Left renal pelvis (tissue), 4 donors: Measurements from ENCODE around the gene CENPE. TPM values are rescaled to one million over a fixed set of nuclear protein-coding genes. Genes with fewer than 3 reads are reported as not detected.

ENCODE experiments used
- DNase-seq, 4 donors: peaks; one replicate each; pipeline ENCODE4 v3.0.0-alpha.2; 2013; ENCODE audit warnings: low read depth in 4 of 4, low spot score in 3 of 4
- polyA plus RNA-seq, 4 donors: library from polyadenylated mRNA; unstranded; fragments of 120-200 nt; gene quantifications; one replicate each; pipeline ENCODE4 v1.2.1, GENCODE V29; 2013; ENCODE audit not compliant: insufficient read length in 4 of 4

The CENPE gene
- polyA plus RNA-seq, 4 donors, result 10.9 to 15.7 (median 12.1) TPM

DNA sequence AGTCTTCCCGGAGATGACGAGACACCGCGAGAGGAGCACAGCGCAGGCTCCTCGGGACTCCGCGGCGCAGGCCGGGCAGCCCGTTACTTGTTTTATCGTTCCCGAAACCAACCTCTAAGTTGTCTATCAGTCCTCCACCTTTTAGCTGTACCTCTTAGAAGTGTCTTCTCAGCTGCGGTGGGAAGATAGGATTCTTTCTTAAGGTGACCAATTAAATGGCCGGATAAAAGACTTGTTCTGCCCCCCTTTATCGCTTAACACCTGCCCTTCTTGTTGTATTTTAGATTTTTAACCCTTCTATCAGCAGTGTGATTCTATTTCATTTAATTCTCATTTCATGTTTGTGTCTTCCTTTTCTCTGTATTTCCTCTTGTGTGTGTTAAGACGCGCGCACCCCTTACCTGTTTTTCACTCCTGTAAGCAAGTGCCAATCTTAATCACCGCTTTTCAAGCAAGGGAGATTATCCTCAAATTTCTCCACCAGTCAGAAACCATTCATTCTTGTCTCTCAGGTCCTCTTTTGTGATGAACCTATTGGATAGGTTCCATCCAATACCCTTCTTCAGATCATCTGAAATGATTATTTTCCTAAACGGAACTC lies 121.3 kb downstream of the CENPE start, which contains the start of gene SLC9B2:
Gene SLC9B2 (minus strand): TSS at position 15 of the 601 bp plus-strand sequence. CDS start 9,211 bp downstream, outside the sequence.
- DNase-seq, result no peak

DNA sequence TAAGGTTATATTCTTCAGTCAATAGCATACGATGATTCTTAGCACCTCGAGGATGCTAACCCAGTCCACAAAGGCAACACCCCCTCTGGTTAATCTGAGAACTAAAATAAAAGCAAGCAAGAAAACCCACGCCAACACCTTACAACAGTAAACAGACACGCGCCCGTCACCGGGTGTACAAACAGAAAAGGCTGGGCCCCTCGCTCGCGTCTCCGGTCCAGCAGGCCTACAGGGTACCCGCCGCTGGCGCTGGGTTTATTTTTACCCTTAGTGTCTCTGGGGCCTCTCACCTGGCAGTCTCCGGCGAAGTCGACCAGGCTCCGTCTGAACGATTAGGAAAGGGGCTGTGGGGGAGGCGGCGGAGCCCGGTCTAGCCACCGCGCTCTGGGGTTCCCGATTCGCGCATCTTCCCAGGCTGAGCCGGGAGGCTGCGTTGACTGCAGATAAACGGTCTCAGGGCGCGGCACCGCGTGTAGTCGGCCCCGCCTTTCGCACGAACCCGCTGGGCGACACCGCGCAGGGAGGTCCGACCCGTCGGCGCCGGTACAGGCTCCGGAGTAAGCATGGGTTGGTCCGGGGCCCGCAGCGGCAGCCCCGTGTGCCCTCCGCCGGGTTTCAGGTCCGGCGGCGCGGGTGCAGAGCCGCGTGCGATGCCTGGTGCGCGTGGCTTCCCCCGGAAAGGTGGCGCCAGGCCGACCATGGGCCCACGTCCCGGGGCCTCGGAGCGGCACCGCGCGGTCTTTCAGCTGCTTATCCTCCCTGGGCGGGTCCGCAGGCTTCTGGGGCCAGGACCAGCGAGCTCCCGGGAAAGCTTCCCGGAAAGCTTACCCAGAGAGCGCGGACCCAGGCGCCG lies 122.0 kb downstream of the CENPE start:
- DNase-seq, result peak in 2 of 4 donors; percentile 42 to 51

DNA sequence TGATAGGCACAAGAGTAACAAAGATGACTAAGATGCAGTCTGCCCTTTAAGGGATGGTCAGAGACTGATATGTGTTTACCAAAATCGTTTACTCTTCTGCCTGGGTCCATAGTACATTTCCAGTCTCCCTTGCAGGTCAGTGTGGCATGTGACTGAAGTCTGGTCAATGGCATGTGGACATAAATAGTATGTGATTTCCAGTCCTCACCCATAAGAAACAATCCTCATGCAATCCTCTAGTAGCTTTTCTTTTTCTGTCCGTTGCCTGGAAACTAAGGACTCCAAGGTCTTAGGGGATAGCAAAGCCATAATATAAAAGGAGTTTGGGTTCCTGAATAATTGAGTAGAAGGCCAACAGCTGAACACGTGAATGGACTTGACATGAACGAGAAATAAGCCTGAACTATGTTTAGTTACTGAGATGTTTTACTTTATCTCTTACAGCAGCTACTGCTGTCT lies 122.7 kb downstream of the CENPE start:
- DNase-seq, result peak in 1 of 4 donors; percentile 10

DNA sequence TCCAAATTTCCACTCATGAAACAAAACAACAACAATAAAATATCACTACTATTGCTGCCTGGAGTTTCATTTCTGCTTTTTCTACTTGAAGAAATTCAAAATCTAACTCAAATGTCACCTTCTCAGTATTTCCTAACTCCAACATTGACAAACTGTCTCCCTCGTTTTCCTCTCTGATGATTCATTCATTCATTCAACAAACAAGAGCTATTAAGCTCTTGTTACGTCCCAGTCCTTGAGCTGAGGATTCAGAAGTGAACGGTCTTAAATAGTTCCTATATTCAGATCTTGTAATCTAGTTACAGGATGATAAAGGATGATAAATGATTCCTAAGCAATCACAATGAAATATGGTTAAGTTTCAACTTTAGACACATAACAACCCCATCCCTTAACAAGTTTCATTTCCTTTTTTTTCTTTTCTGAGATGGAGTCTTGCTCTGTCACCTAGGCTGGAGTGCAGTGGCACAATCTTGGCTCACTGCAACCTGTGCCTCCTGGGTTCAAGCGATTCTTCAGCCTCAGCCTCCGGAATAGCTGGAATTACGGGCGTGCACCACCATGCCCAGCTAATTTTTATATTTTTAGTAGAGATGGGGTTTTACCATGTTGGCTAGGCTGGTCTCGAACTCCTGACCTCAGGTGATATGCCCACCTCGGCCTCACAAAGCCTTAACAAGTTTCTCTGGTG lies 123.3 kb downstream of the CENPE start:
- no peak for DNase-seq

DNA sequence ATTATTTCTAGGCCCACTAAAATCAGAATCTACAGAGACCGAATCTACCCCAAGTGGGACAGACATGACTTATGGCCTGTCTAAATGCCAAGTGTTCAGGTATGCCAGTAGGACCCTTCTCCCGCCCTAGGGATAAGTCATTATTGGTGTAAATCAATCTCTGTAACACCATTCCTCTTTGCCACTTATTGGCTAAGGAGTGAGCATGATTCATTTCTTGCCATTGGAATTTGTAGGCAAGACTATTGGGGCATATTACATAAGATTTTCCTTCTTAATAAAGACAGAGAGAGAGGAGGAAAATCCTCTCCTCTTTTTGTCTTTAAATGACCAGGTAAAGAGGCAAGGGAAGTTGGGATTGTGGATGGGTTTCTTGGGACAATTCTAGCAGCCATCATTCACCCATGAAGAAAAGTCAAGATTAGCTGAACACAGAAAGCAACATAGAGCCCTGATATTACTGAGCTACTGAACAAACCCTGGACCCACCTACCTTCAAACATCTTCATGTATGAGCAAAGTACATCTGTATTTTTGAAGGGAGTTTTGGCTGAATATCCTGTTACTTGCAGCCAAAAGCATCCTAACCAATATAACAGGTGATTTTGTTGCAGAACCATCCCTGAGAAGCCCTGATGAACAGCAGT lies 124.2 kb downstream of the CENPE start:
- no peak for DNase-seq

DNA sequence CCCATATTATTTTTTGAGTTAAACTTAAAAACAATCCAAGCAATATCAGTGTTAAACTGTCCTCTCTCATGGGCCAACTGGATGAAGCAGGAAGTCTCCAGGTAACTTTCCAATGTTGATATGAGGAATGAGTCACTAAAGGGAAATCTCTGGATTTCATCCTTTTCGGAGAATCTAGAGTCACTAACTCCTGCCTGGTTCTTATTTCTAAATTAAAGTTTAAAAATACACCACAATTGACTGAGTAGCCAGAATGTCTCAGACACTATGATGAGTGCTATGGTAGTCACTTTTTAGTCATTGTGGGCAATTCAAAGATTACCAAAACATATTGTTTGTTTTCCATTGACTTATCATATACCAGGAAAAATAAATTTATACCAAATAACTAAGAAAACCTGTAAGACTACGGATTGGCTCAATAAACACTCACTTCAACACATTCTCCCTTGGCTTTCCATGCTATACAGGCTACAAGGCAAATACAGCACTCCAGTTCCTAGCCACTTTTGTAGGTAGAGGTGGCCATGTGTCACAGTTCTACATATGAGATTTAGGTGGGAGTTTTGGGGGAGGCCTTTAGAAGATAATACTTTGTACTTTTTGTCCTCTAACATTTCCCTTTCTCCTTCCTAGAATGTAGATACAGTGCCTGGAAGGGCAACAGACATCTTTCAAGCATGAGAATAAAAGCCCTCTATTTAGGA lies 130.1 kb downstream of the CENPE start:
- DNase-seq, result no peak

DNA sequence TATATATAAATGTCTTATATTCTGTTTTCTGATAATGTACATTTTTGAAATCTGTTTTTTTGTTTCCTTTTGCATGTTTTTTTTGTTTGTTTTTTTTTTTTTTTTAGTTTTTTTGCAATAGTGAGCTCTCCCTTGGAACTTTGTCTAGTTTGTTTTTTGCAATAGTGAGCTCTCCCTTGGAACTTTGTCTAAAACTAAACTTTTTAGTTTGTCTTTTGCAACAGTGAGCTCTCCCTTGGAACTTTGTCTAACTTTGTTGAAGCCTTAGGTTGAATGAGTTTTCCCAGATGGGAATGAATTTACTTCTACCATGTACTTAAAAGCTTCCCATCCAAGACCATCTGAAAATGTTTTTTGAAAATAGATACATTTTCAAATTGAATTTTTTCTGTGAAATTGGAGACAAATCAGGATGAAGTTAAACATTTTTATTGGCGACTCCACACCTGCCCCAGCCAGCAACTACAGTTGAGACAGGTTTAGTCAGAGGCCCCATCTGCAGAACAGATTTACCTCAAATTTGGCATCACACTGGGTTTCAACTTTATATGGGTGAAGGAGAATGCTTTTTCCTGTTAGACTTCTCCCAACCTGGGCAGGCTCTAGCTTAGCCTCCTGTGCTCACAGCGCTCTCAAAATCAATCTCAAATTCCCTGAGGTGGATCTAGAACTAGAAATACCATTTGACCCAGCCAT lies 137.5 kb downstream of the CENPE start:
- no peak for DNase-seq

Other genes with a start within 250 kb of the CENPE start
- gene SLC9B1, start 178.6 kb downstream of the CENPE start, polyA plus RNA-seq, result 1 to 10 TPM; 2.5 to 4.3 (median 3.5) TPM
- 10 to 100 TPM in 1 of 4 donors, 1 to 10 TPM in 3; 5.7 to 13.2 (median 7.4) TPM for gene SLC9B2, start 121.6 kb downstream of the CENPE start, polyA plus RNA-seq
- gene BDH2, start 98.5 kb downstream of the CENPE start, polyA plus RNA-seq, result 100 to 1,000 TPM; 115 to 215 (median 178) TPM